Ovary (tissue), 3 donors: ENCODE measurements around the gene LIME1.
"Not testable (repeated sequence)": the region's sequence is repeated elsewhere in the genome, so short reads cannot be mapped to it uniquely, and the experiment has no call there.

Source experiments
- CTCF ChIP-seq, 3 donors: fragments of 450-650 bp in 2 of 3; fragments of 200-600 bp in 1 of 3; IDR thresholded peaks; one replicate each; pipeline versions ENCODE4 v1.5.1 to v1.8.0; 2016 to 2022; ENCODE audit warnings: antibody characterized with exemption in 3 of 3, mild to moderate bottlenecking in 1 of 3
- EP300 ChIP-seq: sonication (generic); formaldehyde crosslinking; IDR thresholded peaks from one replicate; pipeline ENCODE4 v1.6.1; 2017; ENCODE audit warnings: antibody characterized with exemption
- POLR2A ChIP-seq: fragments of 450-650 bp; IDR thresholded peaks from one replicate; pipeline ENCODE4 v1.6.1; 2017; ENCODE audit warnings: antibody characterized with exemption, mild to moderate bottlenecking, moderate library complexity
- donor health status: DM: no; HTN: no; CAD: no.

DNA sequence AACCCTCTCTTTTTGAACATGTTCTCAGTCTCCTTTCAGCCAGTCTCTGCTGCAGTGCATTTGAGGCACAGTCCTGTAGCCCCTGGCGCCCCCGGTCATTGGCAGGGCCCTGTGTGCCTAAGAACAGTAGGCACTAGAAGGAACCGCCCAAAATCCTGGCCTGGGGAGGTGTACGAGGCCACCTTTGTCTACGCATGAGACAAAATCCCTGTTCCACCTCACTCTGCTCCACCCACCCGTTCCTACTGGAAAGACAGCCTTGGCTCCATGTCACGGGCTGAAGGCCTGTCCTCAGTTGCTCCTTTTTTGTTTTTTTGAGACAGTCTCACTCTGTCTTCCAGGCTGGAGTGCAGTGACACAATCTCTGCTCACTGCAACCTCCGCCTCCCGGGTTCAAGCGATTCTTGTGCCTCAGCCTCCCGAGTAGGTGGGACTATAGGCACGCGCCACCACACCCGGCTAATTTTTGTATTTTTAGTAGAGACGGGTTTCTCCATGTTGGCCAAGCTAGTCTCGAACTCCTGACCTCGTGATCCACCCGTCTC is 6.2 kb upstream of the LIME1 start:
- not testable (repeated sequence) for TF ChIP-seq CTCF (IDR thresholded peaks at IDR 0.05); POLR2A; EP300
